KMS-11 (cell line): ENCODE measurements around the gene NTM.

Experiments
- H2AFZ ChIP-seq: fragments of 200-600 bp; sonication (generic); 2 replicates; pipeline ENCODE4 v1.6.1; 2016; ENCODE audit warnings: antibody characterized with exemption, mixed run types, low read depth
- H3K27ac ChIP-seq: fragments of 200-600 bp; sonication (generic); 2 replicates; pipeline ENCODE4 v1.6.1; 2016; ENCODE audit warnings: mild to moderate bottlenecking, mixed run types
- H3K27me3 ChIP-seq: fragments of 200-600 bp; sonication (generic); 2 replicates; pipeline ENCODE4 v1.6.1; 2017; ENCODE audit warnings: mild to moderate bottlenecking, low read depth, mixed run types, moderate library complexity; ENCODE audit not compliant: insufficient read depth
- H3K36me3 ChIP-seq: fragments of 200-600 bp; sonication (generic); 2 replicates; pipeline ENCODE4 v1.6.1; 2017; ENCODE audit warnings: mild to moderate bottlenecking, mixed run types; ENCODE audit not compliant: insufficient read depth
- H3K4me1 ChIP-seq: fragments of 200-600 bp; sonication (generic); 2 replicates; pipeline ENCODE4 v1.6.1; 2016; ENCODE audit warnings: mild to moderate bottlenecking, low read depth, mixed run types; ENCODE audit not compliant: poor library complexity, severe bottlenecking
- H3K4me2 ChIP-seq: fragments of 200-600 bp; sonication (generic); 2 replicates; pipeline ENCODE4 v1.7.0; 2016; ENCODE audit warnings: mild to moderate bottlenecking, mixed run types
- H3K4me3 ChIP-seq: fragments of 200-600 bp; sonication (generic); IDR thresholded peaks from 2 replicates; pipeline ENCODE4 v1.6.1; 2017; ENCODE audit warnings: low read depth, low read length, mixed read lengths; ENCODE audit not compliant: insufficient read depth
- H3K79me2 ChIP-seq: fragments of 200-600 bp; sonication (generic); 2 replicates; pipeline ENCODE4 v1.6.1; 2016; ENCODE audit warnings: low read depth, mixed run types; ENCODE audit not compliant: insufficient read depth
- H3K9ac ChIP-seq: fragments of 200-600 bp; sonication (generic); 2 replicates; pipeline ENCODE4 v1.6.1; 2016; ENCODE audit warnings: mild to moderate bottlenecking, mixed run types
- H4K20me1 ChIP-seq: fragments of 200-600 bp; sonication (generic); 2 replicates; pipeline ENCODE4 v1.6.1; 2016; ENCODE audit warnings: mild to moderate bottlenecking, mixed run types; ENCODE audit not compliant: insufficient read depth
- TF ChIP-seq, protein P1 (sequence below): fragments of 200-600 bp; sonication (generic); conservative IDR thresholded peaks from 2 replicates; pipeline ENCODE4 v1.6.1; 2017; ENCODE audit warnings: low read depth, mild to moderate bottlenecking, antibody characterized with exemption, low read length, moderate library complexity, mixed read lengths

The NTM gene

GRCh38 chr11:131592152-131592551 is 221.7 kb downstream of the NTM start:
- H4K20me1 ChIP-seq, result no peaks in the 10 kb centered on the region
- H2AFZ ChIP-seq, result no peak overlapping the region
- H3K4me2 ChIP-seq, result no peak overlapping the region
- TF ChIP-seq, protein P1, sequence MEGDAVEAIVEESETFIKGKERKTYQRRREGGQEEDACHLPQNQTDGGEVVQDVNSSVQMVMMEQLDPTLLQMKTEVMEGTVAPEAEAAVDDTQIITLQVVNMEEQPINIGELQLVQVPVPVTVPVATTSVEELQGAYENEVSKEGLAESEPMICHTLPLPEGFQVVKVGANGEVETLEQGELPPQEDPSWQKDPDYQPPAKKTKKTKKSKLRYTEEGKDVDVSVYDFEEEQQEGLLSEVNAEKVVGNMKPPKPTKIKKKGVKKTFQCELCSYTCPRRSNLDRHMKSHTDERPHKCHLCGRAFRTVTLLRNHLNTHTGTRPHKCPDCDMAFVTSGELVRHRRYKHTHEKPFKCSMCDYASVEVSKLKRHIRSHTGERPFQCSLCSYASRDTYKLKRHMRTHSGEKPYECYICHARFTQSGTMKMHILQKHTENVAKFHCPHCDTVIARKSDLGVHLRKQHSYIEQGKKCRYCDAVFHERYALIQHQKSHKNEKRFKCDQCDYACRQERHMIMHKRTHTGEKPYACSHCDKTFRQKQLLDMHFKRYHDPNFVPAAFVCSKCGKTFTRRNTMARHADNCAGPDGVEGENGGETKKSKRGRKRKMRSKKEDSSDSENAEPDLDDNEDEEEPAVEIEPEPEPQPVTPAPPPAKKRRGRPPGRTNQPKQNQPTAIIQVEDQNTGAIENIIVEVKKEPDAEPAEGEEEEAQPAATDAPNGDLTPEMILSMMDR, result no peak
- no peak overlapping the region for H3K4me3 ChIP-seq
- H3K36me3 ChIP-seq, result no peaks in the 10 kb centered on the region
- H3K9ac ChIP-seq, result no peak overlapping the region
- no peaks in the 10 kb centered on the region for H3K4me1 ChIP-seq
- no peaks in the 10 kb centered on the region for H3K79me2 ChIP-seq
- no peak overlapping the region for H3K27ac ChIP-seq
- H3K27me3 ChIP-seq, result no peaks in the 10 kb centered on the region

DNA sequence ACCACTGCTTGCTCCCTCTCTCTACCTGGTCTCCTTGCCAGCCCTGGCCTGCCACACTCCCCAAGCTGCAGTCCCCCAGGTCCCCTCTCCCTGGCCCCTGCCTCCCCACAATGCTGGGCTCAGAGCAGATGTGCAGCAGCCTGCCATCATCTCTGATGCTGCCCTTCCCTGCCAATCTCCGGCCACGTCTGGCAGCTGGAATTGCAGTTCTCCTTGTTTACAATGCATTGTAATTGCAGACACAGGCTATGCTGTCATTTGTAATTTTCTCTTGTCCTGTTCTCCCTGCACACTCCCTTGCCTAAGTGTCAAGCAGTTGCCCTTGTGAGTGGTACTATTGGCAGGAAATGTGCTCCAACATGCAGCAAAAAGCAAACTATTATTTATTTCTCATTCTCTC is 222.3 kb downstream of the NTM start:
- H3K4me3 ChIP-seq, result no peak overlapping the region
- H3K4me2 ChIP-seq, result no peak overlapping the region
- H4K20me1 ChIP-seq, result no peaks in the 10 kb centered on the region
- H3K27ac ChIP-seq, result no peak overlapping the region
- no peaks in the 10 kb centered on the region for H3K27me3 ChIP-seq
- TF ChIP-seq, protein P1, result no peak
- H3K9ac ChIP-seq, result no peak overlapping the region
- H2AFZ ChIP-seq, result no peak overlapping the region
- no peaks in the 10 kb centered on the region for H3K36me3 ChIP-seq
- no peaks in the 10 kb centered on the region for H3K4me1 ChIP-seq
- no peaks in the 10 kb centered on the region for H3K79me2 ChIP-seq

DNA sequence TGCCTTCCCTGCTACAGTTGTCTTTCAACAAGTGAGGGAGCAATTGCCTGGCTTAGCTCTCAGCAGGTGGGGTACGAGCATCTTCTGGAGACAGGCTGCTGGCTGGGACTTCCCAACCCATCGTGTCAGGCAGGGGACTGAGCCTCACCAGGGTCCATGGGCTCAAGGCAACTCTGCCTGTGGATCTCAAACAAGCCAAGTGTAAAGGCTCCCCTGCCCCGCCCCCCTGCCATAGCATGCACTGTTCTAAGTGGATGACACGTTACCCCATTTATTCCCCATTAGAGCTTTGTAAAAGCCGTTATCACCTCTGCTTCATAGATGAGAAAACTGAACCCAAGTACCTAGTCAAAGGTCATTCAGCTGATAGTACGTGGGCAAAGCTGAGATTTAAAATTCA is 222.9 kb downstream of the NTM start:
- Histone ChIP-seq H4K20me1 (no peaks in the 10 kb centered on the region), H3K4me2 (no peak overlapping the region), H2AFZ (no peak overlapping the region), H3K9ac (no peak overlapping the region), H3K27me3 (no peaks in the 10 kb centered on the region), H3K79me2 (no peaks in the 10 kb centered on the region), H3K36me3 (no peaks in the 10 kb centered on the region), H3K4me1 (no peaks in the 10 kb centered on the region), H3K4me3 (no peak overlapping the region), H3K27ac (no peak overlapping the region)
- TF ChIP-seq, protein P1, result no peak

DNA sequence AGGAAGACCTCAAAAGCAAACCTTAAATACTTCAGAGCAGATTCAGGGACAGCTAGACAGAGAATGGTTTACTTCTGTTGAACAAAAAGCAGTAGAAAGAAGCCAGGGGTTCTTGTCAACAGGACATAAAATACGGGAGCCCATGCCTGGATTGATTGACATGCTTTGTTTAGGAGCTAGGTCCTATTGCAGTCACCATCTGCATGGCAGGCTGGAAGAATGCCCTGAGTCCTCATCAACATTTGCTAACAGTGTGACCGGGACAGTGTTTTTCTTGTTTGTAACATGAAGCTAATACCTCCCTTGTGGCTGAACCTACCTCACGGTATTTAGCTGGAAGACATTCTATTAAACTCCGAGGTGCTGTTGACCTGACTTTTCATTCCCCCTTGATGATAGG is 225.4 kb downstream of the NTM start:
- H3K36me3 ChIP-seq, result no peaks in the 10 kb centered on the region
- TF ChIP-seq, protein P1, result no peak
- H3K4me1 ChIP-seq, result no peaks in the 10 kb centered on the region

More for the DNA sequence above, 225.4 kb downstream of the NTM start:
- Histone ChIP-seq H3K4me3 (no peak overlapping the region), H3K4me2 (no peak overlapping the region), H3K27ac (no peak overlapping the region), H3K27me3 (no peaks in the 10 kb centered on the region), H4K20me1 (no peaks in the 10 kb centered on the region), H3K79me2 (no peaks in the 10 kb centered on the region), H3K9ac (no peak overlapping the region), H2AFZ (no peak overlapping the region)
